ENCODE measurements around the gene SMCO2. TPM values are rescaled to one million over a fixed set of nuclear protein-coding genes. Genes with fewer than 3 reads are reported as not detected.
A peak's percentile ranks its signal among the peaks of the same experiment; 100 is the strongest.
"Not testable (repeated sequence)": the region's sequence is repeated elsewhere in the genome, so short reads cannot be mapped to it uniquely, and the experiment has no call there.

SMCO2 gene
- total RNA-seq, 1 experiment from 2014 or later, result not detected

DNA sequence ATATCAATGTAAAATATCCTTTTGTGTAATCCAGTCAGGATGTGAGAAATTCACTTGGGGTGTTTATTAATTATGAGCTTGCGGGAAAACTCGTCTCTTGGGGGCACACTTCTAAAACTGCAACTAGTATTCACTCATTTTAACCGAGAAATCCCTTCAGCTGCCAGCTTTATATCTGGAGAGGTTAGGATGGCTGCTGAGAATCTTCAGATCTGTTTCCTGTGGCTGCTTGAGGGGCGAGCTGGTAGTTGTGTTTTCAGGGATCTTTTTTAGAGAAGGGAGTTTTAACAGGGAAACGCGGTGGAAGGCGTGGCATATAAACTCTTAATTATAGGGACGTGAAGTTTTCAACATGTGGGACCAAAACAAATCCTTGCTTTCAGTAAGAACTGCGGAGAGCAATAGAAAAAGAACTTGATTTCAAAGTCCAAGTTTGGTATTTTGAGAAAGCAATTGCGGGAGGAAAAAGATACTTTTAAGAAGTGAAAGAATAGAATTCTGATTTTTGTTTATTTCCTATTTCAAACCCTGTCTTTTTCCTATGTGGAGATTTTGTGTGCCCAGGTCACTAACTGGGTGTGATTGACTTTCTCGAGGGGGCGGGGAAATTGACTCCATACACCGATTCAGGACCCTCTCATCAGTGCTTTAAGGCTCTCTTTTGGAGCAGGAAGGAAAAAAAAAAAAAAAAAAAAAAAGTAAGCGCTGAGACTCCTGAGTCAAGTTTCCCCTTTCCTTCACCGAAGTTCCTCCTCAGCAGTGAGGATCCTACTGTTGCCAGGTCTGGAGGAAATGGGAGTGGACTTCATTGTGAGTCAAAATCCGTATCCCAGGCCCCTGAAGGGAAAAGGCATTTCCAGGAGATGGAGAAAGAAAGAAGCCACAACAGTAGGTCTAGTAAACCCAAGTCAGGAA, 78.6 kb downstream of the SMCO2 start:
- peak; percentile 29 for DNase-seq (ENCODE audit: low spot score)

GRCh38 chr12:27527512-27527911, 81.0 kb downstream of the SMCO2 start:
- DNase-seq (ENCODE audit: low spot score), result no peak

DNA sequence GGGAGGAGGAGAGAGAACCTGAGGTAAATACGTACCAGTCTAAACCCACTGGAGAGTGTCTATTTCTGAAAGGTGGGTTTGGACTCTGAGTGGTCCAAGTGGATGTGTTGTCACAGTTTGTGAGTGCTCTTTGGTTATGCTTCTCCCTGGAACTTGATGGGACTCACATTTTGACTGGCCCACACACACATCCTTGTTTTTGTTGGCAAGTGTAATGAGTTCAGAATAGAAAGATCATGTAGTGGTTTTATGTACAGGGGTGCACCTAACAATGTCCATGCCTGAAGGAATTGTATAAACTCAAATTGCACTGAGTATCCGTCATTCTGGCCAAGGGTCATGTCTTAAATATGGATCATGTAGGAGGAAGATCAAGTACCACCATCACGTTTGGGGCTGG, 82.3 kb downstream of the SMCO2 start:
- DNase-seq (ENCODE audit: low spot score), result no peak

GRCh38 chr12:27530157-27530922, 83.8 kb downstream of the SMCO2 start:
- no peak for DNase-seq (ENCODE audit: low spot score)

DNA sequence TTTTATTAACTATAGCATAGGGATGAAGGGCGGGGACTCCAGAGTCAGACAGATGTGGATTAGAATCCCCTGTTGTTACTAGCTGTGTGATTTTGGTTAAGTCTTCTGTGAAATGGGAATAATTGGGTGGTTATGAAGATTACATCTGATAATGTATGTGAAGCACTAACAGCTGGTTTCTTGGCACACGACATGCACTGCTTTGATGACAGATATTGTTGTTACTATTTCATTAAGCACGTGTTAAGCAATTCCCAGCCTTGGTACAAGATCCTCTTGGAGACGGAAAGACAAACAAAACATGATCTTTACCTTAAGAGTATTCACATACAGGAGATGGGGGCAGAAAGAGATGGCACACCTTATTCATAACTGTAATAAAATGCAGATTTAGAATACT, 85.4 kb downstream of the SMCO2 start:
- no peak for DNase-seq (ENCODE audit: low spot score)

DNA sequence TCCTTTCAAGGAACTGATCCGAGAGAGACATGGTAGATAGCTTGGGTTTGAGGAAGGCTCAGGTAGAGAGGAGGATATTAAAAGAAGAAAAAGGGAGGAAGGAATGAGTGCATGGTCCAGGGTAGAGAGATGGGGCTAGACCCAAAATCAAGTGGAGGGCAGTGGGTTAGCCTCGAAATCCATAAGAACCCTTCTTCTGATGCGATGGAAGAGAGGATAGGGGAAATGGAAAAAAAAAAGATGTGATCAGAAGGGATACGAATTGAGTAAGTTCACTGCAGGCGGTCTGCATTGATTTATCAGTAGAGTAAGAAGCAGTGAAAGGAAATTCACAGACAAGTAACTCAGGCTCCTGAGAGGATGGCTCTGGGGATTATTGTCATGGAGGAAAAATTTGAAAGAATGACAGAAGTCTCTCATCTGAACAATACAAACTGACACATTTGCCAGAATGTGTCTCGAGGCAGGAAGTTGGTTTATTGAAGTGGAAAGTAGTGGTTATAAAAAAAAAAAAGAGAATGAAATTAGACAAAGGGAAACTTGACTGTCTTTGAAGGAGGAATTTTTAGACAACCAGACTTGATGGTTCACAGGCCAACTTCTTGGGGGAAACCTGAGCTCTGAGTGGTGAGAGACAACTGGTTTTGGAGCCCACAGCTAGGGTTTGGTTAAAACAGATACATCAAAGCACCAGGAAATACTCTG, 87.7 kb downstream of the SMCO2 start:
- DNase-seq (ENCODE audit: low spot score), result no peak

GRCh38 chr12:27534765-27535161, 88.2 kb downstream of the SMCO2 start:
- no peak for DNase-seq (ENCODE audit: low spot score)

- no peak for DNase-seq (ENCODE audit: low spot score)
These were observed 88.8 kb downstream of the SMCO2 start for GRCh38 chr12:27535318-27535717.

DNA sequence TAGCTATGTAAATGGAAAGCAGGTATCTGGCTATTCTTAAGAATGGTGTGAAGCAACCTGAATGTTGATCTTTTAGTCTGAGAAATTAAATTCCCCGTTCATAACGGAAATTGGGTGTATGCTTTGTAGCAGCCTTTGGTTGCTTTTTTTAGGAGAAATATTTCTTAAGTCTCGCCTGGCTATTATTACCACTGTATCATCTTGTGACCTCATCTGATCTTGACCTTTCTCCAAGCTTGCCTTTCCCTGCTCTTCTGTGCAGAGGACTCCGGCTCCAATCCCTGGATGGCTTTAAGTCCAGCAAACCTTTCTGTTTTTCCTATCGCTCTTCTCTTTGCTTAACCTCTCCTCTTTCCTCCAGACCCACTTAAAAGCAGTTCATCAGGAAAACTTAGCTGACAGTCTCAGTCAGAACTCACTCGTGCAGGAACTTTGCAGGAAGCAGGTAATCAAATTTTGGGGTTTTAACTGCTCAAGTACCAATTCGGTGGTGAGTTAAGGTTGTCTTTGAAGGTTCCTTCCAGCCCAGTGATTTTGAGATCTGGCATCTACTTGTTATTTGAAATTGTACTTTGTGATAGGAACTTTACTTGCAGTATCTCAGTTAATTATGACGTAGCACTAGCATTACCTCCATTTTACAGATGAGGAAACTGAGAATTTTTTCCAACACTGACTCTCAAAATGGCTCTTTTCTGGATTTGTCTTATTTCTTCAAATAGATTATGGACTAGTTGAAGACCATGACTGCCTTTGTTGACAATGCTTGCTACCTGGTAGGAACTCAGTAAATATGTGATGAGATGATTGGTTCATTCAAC, 91.5 kb downstream of the SMCO2 start:
- no peak for DNase-seq (ENCODE audit: low spot score)

DNA sequence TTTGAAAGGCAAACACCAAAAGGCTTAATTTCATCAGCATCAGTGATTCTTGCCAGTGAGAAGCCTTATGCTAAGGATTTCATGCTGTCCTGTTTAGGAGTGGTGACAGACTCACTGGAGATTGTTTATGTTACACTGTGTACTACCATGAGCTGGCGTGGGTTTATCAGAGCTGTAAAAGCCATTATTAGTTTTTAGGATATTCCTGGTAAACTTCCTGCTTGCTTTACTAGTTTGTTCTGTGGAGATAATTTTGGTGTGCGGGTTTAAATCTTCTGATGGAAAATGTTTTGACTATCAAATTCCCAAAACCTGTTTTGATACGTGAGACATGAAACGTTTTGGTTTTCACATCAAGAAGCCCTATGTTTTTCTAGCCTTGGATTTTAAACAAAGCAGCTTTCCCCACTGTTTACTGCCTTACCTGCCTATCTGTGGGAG, 92.7 kb downstream of the SMCO2 start:
- peak; percentile 51 for DNase-seq (ENCODE audit: low spot score)

- no peak for DNase-seq (ENCODE audit: low spot score)
These were observed 94.6 kb downstream of the SMCO2 start for GRCh38 chr12:27541031-27541719.

- DNase-seq (ENCODE audit: low spot score), result peak; percentile 48
These were observed 96.1 kb downstream of the SMCO2 start for GRCh38 chr12:27542628-27543027.

GRCh38 chr12:27544858-27545257, 98.3 kb downstream of the SMCO2 start:
- not testable (repeated sequence) for DNase-seq (ENCODE audit: low spot score)

DNA sequence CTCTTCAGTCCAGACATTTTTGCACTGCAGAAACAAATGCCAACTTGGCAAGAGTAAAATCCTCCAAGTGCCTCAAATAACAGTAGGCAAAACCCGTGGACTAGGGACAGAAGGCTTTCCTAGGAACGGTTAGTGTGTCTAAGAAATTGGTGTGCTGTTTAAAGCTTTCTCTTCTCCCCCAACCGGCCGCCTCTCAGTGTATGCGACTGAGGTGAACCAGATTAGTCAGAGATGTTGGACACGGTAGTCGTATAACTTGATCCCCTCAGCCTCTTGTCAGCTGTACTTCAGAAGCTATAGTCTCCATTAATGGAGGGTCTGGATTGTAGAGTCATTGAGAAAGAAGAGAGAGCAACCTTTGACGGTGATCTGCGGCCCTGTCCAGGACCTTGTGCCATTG, 99.1 kb downstream of the SMCO2 start:
- no peak for DNase-seq (ENCODE audit: low spot score)

- DNase-seq (ENCODE audit: low spot score), result no peak
These were observed 101.1 kb downstream of the SMCO2 start for GRCh38 chr12:27547592-27547991.

DNA sequence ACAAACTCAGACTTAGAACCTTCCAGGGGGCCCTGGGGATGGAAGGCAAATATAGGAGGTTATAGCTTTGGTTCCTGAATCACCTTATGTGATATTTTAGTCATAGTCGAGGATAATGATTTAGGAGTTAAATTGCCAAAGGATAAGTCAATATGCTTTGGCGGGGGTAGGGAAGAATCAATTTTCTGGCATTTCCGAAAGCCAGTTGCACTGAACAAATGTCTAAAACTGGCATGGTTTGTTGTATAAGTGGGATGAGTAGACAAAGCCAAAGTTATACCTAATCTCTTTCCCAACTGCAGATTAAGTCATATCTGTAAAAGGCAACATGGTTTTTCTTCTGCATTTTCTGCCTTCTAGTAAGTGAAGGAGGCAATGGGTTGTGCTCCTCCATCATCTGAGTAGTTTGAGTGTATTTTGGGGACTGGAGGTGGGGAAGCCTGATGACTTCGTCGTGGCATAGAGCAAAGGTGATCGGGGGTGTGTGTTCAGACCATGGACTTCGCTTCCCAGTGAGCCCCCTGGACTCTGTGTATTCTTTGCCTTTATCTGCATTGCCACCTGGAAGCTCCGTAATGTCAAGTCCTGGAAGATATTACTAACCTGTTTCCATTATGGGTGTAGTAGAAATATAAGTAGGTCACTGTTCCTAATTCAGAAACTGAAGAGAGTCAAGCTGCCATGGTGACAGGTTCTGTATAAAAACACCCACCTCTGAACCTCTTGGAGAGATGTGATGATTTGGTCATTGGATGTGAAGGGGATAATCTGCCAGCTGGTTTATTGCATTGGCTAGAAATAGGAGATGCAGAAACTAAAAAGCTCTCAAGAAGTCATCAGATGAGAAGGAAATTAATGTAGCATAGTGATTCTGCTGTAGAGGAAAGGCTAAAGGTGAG, 102.0 kb downstream of the SMCO2 start:
- no peak for DNase-seq (ENCODE audit: low spot score)

DNA sequence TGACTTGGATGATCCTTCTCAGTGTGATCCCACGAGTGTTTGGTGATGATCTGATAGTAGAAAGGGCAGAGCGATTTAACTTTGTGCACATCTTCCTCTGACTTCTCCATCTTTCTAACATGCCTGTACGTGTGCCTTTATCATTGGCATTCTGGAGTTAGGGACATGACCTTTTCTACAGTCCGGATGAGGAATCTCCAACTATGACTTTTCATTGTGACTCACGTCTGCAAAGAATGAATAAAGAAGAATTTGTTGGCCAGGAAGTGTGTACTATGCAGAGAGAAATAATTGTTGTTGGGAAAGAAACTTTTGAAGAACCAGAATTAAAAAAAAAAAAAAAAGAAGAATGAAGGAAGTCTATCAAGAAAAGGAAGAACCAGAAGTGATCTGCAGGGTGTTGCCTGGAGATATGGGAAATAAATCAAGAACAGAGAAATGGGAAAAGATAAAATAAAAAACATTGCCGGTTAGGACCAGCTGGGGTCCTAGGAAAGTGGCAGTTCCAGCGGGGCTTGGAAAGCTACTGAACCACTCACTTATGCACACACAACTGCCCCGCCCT, 102.8 kb downstream of the SMCO2 start:
- DNase-seq (ENCODE audit: low spot score), result peak; percentile 58

DNA sequence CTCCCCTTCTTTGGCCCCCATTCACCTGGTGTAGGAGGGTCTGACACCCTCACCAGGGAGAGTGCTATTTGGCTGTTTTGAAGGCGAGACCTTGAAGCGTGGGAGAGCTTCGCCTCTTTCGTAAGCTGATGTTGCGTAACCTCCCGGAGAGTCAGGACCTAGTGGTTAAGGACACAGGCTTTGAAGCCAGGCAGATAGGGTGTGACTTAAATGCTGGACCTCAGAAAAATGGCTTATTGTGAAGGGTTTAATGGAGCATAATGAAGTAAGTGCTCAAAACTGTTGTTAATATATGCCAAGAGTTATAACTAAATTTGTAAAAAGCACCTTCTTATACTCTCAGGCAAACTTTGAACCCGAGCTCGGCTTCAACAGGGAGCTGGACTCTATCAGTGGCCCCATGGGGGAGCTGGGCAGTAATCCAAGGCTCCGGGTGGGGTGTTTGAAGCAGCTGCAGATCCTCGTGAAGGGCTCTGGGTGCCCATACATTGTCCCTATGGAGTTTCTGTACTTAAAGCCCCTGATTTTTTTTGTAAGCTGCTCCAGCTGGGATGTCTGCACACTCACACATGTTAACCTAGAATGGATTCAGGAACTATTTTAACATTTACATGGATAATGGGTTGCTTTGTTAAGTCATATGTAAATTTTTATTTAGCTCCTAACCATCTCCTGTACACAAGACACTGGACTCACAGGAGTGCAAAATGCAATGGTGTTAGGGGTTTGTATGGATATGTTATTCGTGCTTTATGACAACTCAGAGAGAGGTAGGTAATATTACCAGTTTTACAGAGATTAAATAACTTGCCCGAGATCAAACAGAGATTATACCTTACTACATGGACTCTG, 103.5 kb downstream of the SMCO2 start:
- DNase-seq (ENCODE audit: low spot score), result peak; percentile 92

DNA sequence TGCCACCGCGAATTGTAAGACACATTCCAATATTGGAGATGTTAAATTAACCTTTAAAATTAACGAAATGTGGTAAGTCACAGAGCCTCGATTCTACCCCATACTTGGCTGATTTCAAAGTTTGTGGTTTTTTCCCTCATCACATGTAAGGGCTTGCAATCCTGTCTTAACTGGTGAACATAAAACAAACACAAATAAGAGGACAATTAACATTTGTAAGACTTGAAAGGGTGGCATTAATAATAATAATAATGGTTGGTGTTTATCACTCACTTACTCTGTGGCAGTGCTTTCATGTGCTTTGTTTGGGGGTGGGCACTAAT, 104.1 kb downstream of the SMCO2 start:
- DNase-seq (ENCODE audit: low spot score), result no peak
